Epithelial cell of esophagus (primary cell): Measurements from ENCODE around the gene ZNF516.

ENCODE experiments used
- DNase-seq: peaks from one replicate; pipeline ENCODE4 v3.0.0; 2010; ENCODE audit warnings: low read depth
- H3K4me3 ChIP-seq: 2 replicates; pipeline ENCODE4 v1.5.1; 2011; ENCODE audit warnings: mild to moderate bottlenecking, low read length, control low read depth
- CTCF ChIP-seq: IDR thresholded peaks from 2 replicates; pipeline ENCODE4 v1.5.1; 2011; ENCODE audit warnings: low read depth, mild to moderate bottlenecking, low read length, control low read depth, inconsistent platforms; ENCODE audit not compliant: insufficient read depth; ENCODE audit errors: missing control alignments

ZNF516 gene

GRCh38 chr18:76464281-76465259, 30.5 kb downstream of the ZNF516 start:
- TF ChIP-seq CTCF, result no peak
- no peak for DNase-seq
- no peak overlapping the region for H3K4me3 ChIP-seq

GRCh38 chr18:76463872-76464271, 31.2 kb downstream of the ZNF516 start:
- DNase-seq, result no peak
- TF ChIP-seq CTCF, result no peak

GRCh38 chr18:76463358-76463757, 31.7 kb downstream of the ZNF516 start:
- TF ChIP-seq CTCF, result no peak
- no peak for DNase-seq
- H3K4me3 ChIP-seq, result no peak overlapping the region

More at GRCh38 chr18:76463872-76464271, 31.2 kb downstream of the ZNF516 start:
- H3K4me3 ChIP-seq, result no peak overlapping the region

GRCh38 chr18:76462326-76462694, 32.7 kb downstream of the ZNF516 start:
- no peak overlapping the region for H3K4me3 ChIP-seq
- TF ChIP-seq CTCF, result no peak
- no peak for DNase-seq

GRCh38 chr18:76461692-76462325, 33.2 kb downstream of the ZNF516 start:
- no peak for TF ChIP-seq CTCF
- DNase-seq, result no peak
- H3K4me3 ChIP-seq, result no peak overlapping the region

- H3K4me3 ChIP-seq, result no peak overlapping the region
- TF ChIP-seq CTCF, result no peak
- DNase-seq, result no peak
Measured at GRCh38 chr18:76461148-76461547, 33.9 kb downstream of the ZNF516 start.
